Cerebellar nuclear complex (tissue), 1 donor: ENCODE measurements around the gene ATR.
"Not testable (repeated sequence)": the region's sequence is repeated elsewhere in the genome, so short reads cannot be mapped to it uniquely, and the experiment has no call there.

Experiments used
- DNase-seq, 2 experiments: peaks; one replicate each; lab custom pipeline; 2025; lab: John Stamatoyannopoulos, UW

Gene ATR

GRCh38 chr3:142595141-142595540 lies 16.6 kb upstream of the ATR start:
- no peak for DNase-seq

GRCh38 chr3:142592268-142592667 lies 13.7 kb upstream of the ATR start:
- DNase-seq, result not testable (repeated sequence)

GRCh38 chr3:142588703-142589102 lies 10.2 kb upstream of the ATR start:
- DNase-seq, result no peak

GRCh38 chr3:142586803-142587406 lies 8.4 kb upstream of the ATR start:
- DNase-seq, result no peak

GRCh38 chr3:142581070-142581469 lies 2.5 kb upstream of the ATR start:
- DNase-seq, result not testable (repeated sequence)

GRCh38 chr3:142580061-142580423 lies 1.5 kb upstream of the ATR start:
- DNase-seq, result no peak

- DNase-seq, result no peak
Observed at GRCh38 chr3:142577696-142578328, 721 bp downstream of the ATR start.

GRCh38 chr3:142576792-142577191 lies 1.7 kb downstream of the ATR start:
- DNase-seq, result no peak

GRCh38 chr3:142574665-142575064 lies 3.9 kb downstream of the ATR start:
- no peak for DNase-seq

GRCh38 chr3:142574223-142574622 lies 4.3 kb downstream of the ATR start:
- DNase-seq, result not testable (repeated sequence)

- not testable (repeated sequence) for DNase-seq
Observed at GRCh38 chr3:142569422-142569821, 9.1 kb downstream of the ATR start.

- no peak for DNase-seq
Observed at GRCh38 chr3:142568393-142569017, 10.0 kb downstream of the ATR start.

- no peak for DNase-seq
Observed at GRCh38 chr3:142566096-142566495, 12.4 kb downstream of the ATR start.

- DNase-seq, result no peak
Observed at GRCh38 chr3:142563496-142563997, 15.0 kb downstream of the ATR start.

GRCh38 chr3:142560118-142560517 lies 18.4 kb downstream of the ATR start:
- no peak for DNase-seq

GRCh38 chr3:142553741-142554140 lies 24.8 kb downstream of the ATR start:
- DNase-seq, result no peak

GRCh38 chr3:142552579-142552978 lies 26.0 kb downstream of the ATR start:
- not testable (repeated sequence) for DNase-seq

- DNase-seq, result no peak
Observed at GRCh38 chr3:142549986-142550385, 28.5 kb downstream of the ATR start.

GRCh38 chr3:142543307-142543706 lies 35.2 kb downstream of the ATR start:
- no peak for DNase-seq

GRCh38 chr3:142542054-142542453 lies 36.5 kb downstream of the ATR start:
- no peak for DNase-seq

GRCh38 chr3:142536519-142536918 lies 42.0 kb downstream of the ATR start:
- no peak for DNase-seq

GRCh38 chr3:142534543-142534942 lies 44.0 kb downstream of the ATR start:
- no peak for DNase-seq

- no peak for DNase-seq
Observed at GRCh38 chr3:142530296-142530695, 48.2 kb downstream of the ATR start.
